PFSK-1 (cell line): ENCODE data around the gene ADM5.

Experiments used
- POLR2AphosphoS5 ChIP-seq: IDR thresholded peaks from 2 replicates; pipeline ENCODE4 v1.6.1; 2012; ENCODE audit warnings: low read depth, mild to moderate bottlenecking, control low read depth, low read length, moderate library complexity
- SIN3A ChIP-seq: IDR thresholded peaks from 2 replicates; pipeline ENCODE4 v1.6.1; 2012; ENCODE audit warnings: mild to moderate bottlenecking, low read length, moderate library complexity, borderline replicate concordance; ENCODE audit not compliant: insufficient read depth

DNA sequence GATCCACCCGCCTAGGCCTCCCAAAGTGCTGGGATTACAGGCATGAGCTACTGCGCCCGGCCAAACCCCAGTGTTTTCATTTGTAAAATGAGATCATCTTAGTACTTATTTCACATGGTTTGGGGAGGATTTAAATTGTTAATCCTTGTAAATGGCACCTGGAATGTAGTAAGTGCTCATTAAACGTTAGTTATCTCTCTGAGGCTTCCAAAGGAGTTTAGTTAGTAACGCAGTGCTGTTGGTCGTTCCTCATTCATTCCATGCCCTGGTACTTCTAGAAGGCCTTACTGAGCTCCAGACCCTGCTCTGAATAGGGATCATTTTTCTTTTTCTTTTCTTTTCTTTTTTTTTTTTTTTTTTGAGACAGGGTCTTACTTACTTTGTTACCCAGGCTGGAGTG lies 6.7 kb downstream of the ADM5 start:
- TF ChIP-seq SIN3A = no peak
- no peak for TF ChIP-seq POLR2AphosphoS5
